ENCODE results near the gene NEU4.
"Not testable (repeated sequence)": the region's sequence is repeated elsewhere in the genome, so short reads cannot be mapped to it uniquely, and the experiment has no call there.

Gene NEU4

GRCh38 chr2:241808721-241809382 is at the start of gene NEU4:
NEU4 (plus strand) TSS chr2:241809193; CDS start chr2:241814485, 5,292 bp downstream.
- no peak for DNase-seq (ENCODE audit: low read depth, low spot score)

- not testable (repeated sequence) for DNase-seq (ENCODE audit: low read depth, low spot score)
Measured at GRCh38 chr2:241759893-241760292, 49.1 kb upstream of the NEU4 start.

GRCh38 chr2:241760301-241760771 is 48.7 kb upstream of the NEU4 start:
- DNase-seq (ENCODE audit: low read depth, low spot score), result no peak

- no peak for DNase-seq (ENCODE audit: low read depth, low spot score)
Measured at GRCh38 chr2:241762321-241762932, 46.6 kb upstream of the NEU4 start.

GRCh38 chr2:241762933-241763369 is 46.0 kb upstream of the NEU4 start:
- no peak for DNase-seq (ENCODE audit: low read depth, low spot score)

- no peak for DNase-seq (ENCODE audit: low read depth, low spot score)
Measured at GRCh38 chr2:241763551-241764274, 45.3 kb upstream of the NEU4 start.

- no peak for DNase-seq (ENCODE audit: low read depth, low spot score)
Measured at GRCh38 chr2:241764275-241765241, 44.4 kb upstream of the NEU4 start.

- DNase-seq (ENCODE audit: low read depth, low spot score), result no peak
Measured at GRCh38 chr2:241767464-241768250, 41.3 kb upstream of the NEU4 start.

- no peak for DNase-seq (ENCODE audit: low read depth, low spot score)
Measured at GRCh38 chr2:241768251-241768711, 40.7 kb upstream of the NEU4 start.

GRCh38 chr2:241768850-241769249 is 40.1 kb upstream of the NEU4 start:
- no peak for DNase-seq (ENCODE audit: low read depth, low spot score)

GRCh38 chr2:241769819-241770184 is 39.2 kb upstream of the NEU4 start:
- DNase-seq (ENCODE audit: low read depth, low spot score), result no peak

GRCh38 chr2:241770185-241770935 is 38.6 kb upstream of the NEU4 start:
- DNase-seq (ENCODE audit: low read depth, low spot score), result no peak

- DNase-seq (ENCODE audit: low read depth, low spot score), result no peak
Measured at GRCh38 chr2:241770936-241771285, 38.1 kb upstream of the NEU4 start.

GRCh38 chr2:241771286-241772062 is 37.5 kb upstream of the NEU4 start:
- no peak for DNase-seq (ENCODE audit: low read depth, low spot score)

- DNase-seq (ENCODE audit: low read depth, low spot score), result no peak
Measured at GRCh38 chr2:241772063-241772499, 36.9 kb upstream of the NEU4 start.

GRCh38 chr2:241773511-241774418 is 35.2 kb upstream of the NEU4 start:
- DNase-seq (ENCODE audit: low read depth, low spot score), result no peak

GRCh38 chr2:241774419-241775222 is 34.4 kb upstream of the NEU4 start:
- DNase-seq (ENCODE audit: low read depth, low spot score), result no peak
